PC-9 (cell line): ENCODE measurements around the gene CBFA2T3. TPM values are rescaled to one million over a fixed set of nuclear protein-coding genes. Genes with fewer than 3 reads are reported as not detected.
"Not testable (repeated sequence)": the region's sequence is repeated elsewhere in the genome, so short reads cannot be mapped to it uniquely, and the experiment has no call there.

Source experiments
- BruUV-seq: library from RNA; stranded (reverse); fragments of 400-500 nt; replicated peaks from 2 replicates; lab custom pipeline; 2021; lab: Mats Ljungman, UMichigan
- CTCF ChIA-PET: fragments of 300-600 bp; sonication (Branson Sonifier 250); formaldehyde crosslinking; loops from one replicate; lab custom pipeline; 2022; ENCODE audit warnings: antibody characterized with exemption; lab: Charles Lee
- POLR2A ChIA-PET: fragments of 300-600 bp; sonication (Branson Sonifier 250); formaldehyde crosslinking; loops from one replicate; lab custom pipeline; 2022; ENCODE audit warnings: antibody characterized with exemption; ENCODE audit not compliant: unreplicated experiment; lab: Charles Lee
- DNase-seq, 2 experiments: peaks; one replicate each; pipeline versions ENCODE4 v3.0.0 to v3.0.0-alpha.2; 2015 to 2022; ENCODE audit warnings: mixed read lengths in 1 of 2
- H2AFZ ChIP-seq: fragments of 200-600 bp; sonication (generic); 2 replicates; pipeline ENCODE4 v1.8.1; 2017; ENCODE audit warnings: antibody characterized with exemption
- H3F3A ChIP-seq: fragments of 200-600 bp; sonication (generic); 2 replicates; pipeline ENCODE4 v1.8.1; 2017; ENCODE audit warnings: antibody characterized with exemption, mild to moderate bottlenecking, low read depth; ENCODE audit not compliant: insufficient read depth
- H3K27ac ChIP-seq: fragments of 200-600 bp; sonication (generic); 2 replicates; pipeline ENCODE4 v1.6.1; 2016; ENCODE audit warnings: mixed run types
- H3K27me3 ChIP-seq: fragments of 200-600 bp; sonication (generic); 2 replicates; pipeline ENCODE4 v1.6.1; 2016; ENCODE audit warnings: low read depth, mixed run types; ENCODE audit not compliant: insufficient read depth
- H3K36me3 ChIP-seq: fragments of 200-600 bp; sonication (generic); 2 replicates; pipeline ENCODE4 v1.6.1; 2016; ENCODE audit warnings: low read depth, mixed run types
- H3K4me1 ChIP-seq: fragments of 200-600 bp; sonication (generic); replicated peaks from 2 replicates; pipeline ENCODE4 v1.6.1; 2016; ENCODE audit warnings: mixed run types; ENCODE audit not compliant: insufficient read depth
- H3K4me2 ChIP-seq: fragments of 200-600 bp; sonication (generic); 2 replicates; pipeline ENCODE4 v1.6.1; 2017; ENCODE audit warnings: mixed run types
- H3K4me3 ChIP-seq: fragments of 200-600 bp; sonication (generic); 2 replicates; pipeline ENCODE4 v1.6.1; 2016; ENCODE audit warnings: mixed run types
- H3K79me2 ChIP-seq: fragments of 200-600 bp; sonication (generic); 2 replicates; pipeline ENCODE4 v1.6.1; 2017; ENCODE audit warnings: low read depth, mixed run types
- H3K9me2 ChIP-seq: fragments of 200-600 bp; sonication (generic); 2 replicates; pipeline ENCODE4 v1.8.1; 2017; ENCODE audit warnings: mild to moderate bottlenecking; ENCODE audit not compliant: insufficient read depth
- H3K9me3 ChIP-seq: fragments of 200-600 bp; sonication (generic); 2 replicates; pipeline ENCODE4 v1.8.1; 2016; ENCODE audit warnings: low read depth; ENCODE audit not compliant: insufficient read depth
- H4K20me1 ChIP-seq: fragments of 200-600 bp; sonication (generic); 2 replicates; pipeline ENCODE4 v1.8.1; 2017; ENCODE audit not compliant: insufficient read depth
- CTCF ChIP-seq: fragments of 200-600 bp; sonication (generic); conservative IDR thresholded peaks from 2 replicates; pipeline ENCODE4 v1.6.1; 2017; ENCODE audit warnings: mixed run types, antibody characterized with exemption, mild to moderate bottlenecking, moderate library complexity
- EZH2 ChIP-seq: fragments of 200-600 bp; sonication (generic); IDR thresholded peaks from 2 replicates; pipeline ENCODE4 v1.8.0; 2017; ENCODE audit warnings: antibody characterized with exemption, low read depth
- intact Hi-C: fragments of 100-400 bp; cut with micrococcal nuclease; formaldehyde crosslinking; loops from one replicate; pipeline ENCODE4 v1.10.0; 2022; ENCODE audit not compliant: unreplicated experiment
- total RNA-seq: library from RNA; stranded (reverse); gene quantifications from 2 replicates; pipeline ENCODE4 v1.2.3, GENCODE V29; 2021

CBFA2T3 gene
- total RNA-seq, 1 experiment from 2014 or later: 1.0 TPM

- no peaks in the 10 kb centered on the region for H3K79me2 ChIP-seq
- intact Hi-C loops: no loop called here
Observed at GRCh38 chr16:88895335-88895734, 81.7 kb downstream of the CBFA2T3 start.

GRCh38 chr16:88894681-88895300 lies 82.2 kb downstream of the CBFA2T3 start:
- H3K9me3 ChIP-seq: no peaks in the 10 kb centered on the region
- no peaks in the 10 kb centered on the region for H3K9me2 ChIP-seq
- DNase-seq: no peak
- no peaks in the 10 kb centered on the region for H4K20me1 ChIP-seq
- no peaks in the 10 kb centered on the region for H3K4me1 ChIP-seq
- no peaks in the 10 kb centered on the region for H3K36me3 ChIP-seq
- BruUV-seq: no TSS peak
- no peak overlapping the region for H3K4me2 ChIP-seq
- H3K4me3 ChIP-seq: no peak overlapping the region
- ChIA-PET POLR2A (no interaction called here), CTCF (no interaction called here)
- no peak overlapping the region for H3K27ac ChIP-seq
- no peak overlapping the region for H2AFZ ChIP-seq
- no peak for TF ChIP-seq EZH2
- no peak for TF ChIP-seq CTCF
- intact Hi-C loops: no loop called here
- no peaks in the 10 kb centered on the region for H3F3A ChIP-seq
- H3K79me2 ChIP-seq: no peaks in the 10 kb centered on the region
- peaks cover 48% of the 10 kb centered on the region for H3K27me3 ChIP-seq

More at GRCh38 chr16:88895335-88895734, 81.7 kb downstream of the CBFA2T3 start:
- CTCF ChIA-PET: no interaction called here
- Histone ChIP-seq H4K20me1 (no peaks in the 10 kb centered on the region), H3K4me3 (no peak overlapping the region), H3K36me3 (no peaks in the 10 kb centered on the region), H3F3A (no peaks in the 10 kb centered on the region), H3K27me3 (peaks cover 53% of the 10 kb centered on the region), H2AFZ (no peak overlapping the region), H3K9me2 (no peaks in the 10 kb centered on the region), H3K27ac (no peak overlapping the region), H3K4me1 (no peaks in the 10 kb centered on the region), H3K9me3 (no peaks in the 10 kb centered on the region), H3K4me2 (no peak overlapping the region)
- DNase-seq: no peak
- POLR2A ChIA-PET: no interaction called here
- TF ChIP-seq EZH2: no peak
- TF ChIP-seq CTCF: no peak
- no TSS peak for BruUV-seq

GRCh38 chr16:88894266-88894665 lies 82.7 kb downstream of the CBFA2T3 start:
- CTCF ChIA-PET, H3K9me2 ChIP-seq, DNase-seq, intact Hi-C loops, H3K79me2 ChIP-seq, H3K4me1 ChIP-seq, H3K36me3 ChIP-seq, H2AFZ ChIP-seq, H3K4me3 ChIP-seq, H4K20me1 ChIP-seq, H3K9me3 ChIP-seq, BruUV-seq, H3K27ac ChIP-seq, H3F3A ChIP-seq, POLR2A ChIA-PET, H3K4me2 ChIP-seq: not testable (repeated sequence)
- H3K27me3 ChIP-seq: peaks cover 42% of the 10 kb centered on the region
